Astrocyte (in vitro differentiated cells and primary cell): ENCODE data around the gene MAPKAPK5. TPM values are rescaled to one million over a fixed set of nuclear protein-coding genes. Genes with fewer than 3 reads are reported as not detected.
A peak's percentile ranks its signal among the peaks of the same experiment; 100 is the strongest.

ENCODE experiments used
- DNase-seq: peaks from one replicate; pipeline ENCODE4 v3.0.0-alpha.2; 2010; ENCODE audit warnings: low read depth
- FAIRE-seq: peaks from 2 replicates; lab custom pipeline; 2011; peaks lifted over from hg19 to GRCh38; lab: Jason Lieb, UNC
- H2AFZ ChIP-seq: 2 replicates; pipeline ENCODE4 v1.6.0; 2012; ENCODE audit warnings: low read depth, low read length, inconsistent platforms
- H3K27ac ChIP-seq: 2 replicates; pipeline ENCODE4 v1.5.1; 2011; ENCODE audit warnings: low read depth, low read length, inconsistent platforms
- H3K27me3 ChIP-seq: 2 replicates; pipeline ENCODE4 v1.6.0; 2011; ENCODE audit warnings: low read length, inconsistent platforms; ENCODE audit not compliant: insufficient read depth
- H3K36me3 ChIP-seq: 2 replicates; pipeline ENCODE4 v1.5.1; 2011; ENCODE audit warnings: low read length, inconsistent platforms; ENCODE audit not compliant: insufficient read depth
- H3K4me1 ChIP-seq: 2 replicates; pipeline ENCODE4 v1.5.1; 2011; ENCODE audit warnings: low read length, inconsistent platforms; ENCODE audit not compliant: insufficient read depth
- H3K4me2 ChIP-seq: 2 replicates; pipeline ENCODE4 v1.6.0; 2012; ENCODE audit warnings: low read length, inconsistent platforms
- H3K4me3 ChIP-seq: 2 replicates; pipeline ENCODE4 v1.5.1; 2011; ENCODE audit warnings: low read depth, mild to moderate bottlenecking, low read length, inconsistent platforms; ENCODE audit not compliant: insufficient read depth
- H3K79me2 ChIP-seq: 2 replicates; pipeline ENCODE4 v1.6.0; 2012; ENCODE audit warnings: mild to moderate bottlenecking, low read length, inconsistent platforms; ENCODE audit not compliant: insufficient read depth
- H3K9ac ChIP-seq: 2 replicates; pipeline ENCODE4 v1.6.0; 2012; ENCODE audit warnings: mild to moderate bottlenecking, low read length, inconsistent platforms
- H3K9me3 ChIP-seq: 2 replicates; pipeline ENCODE4 v1.5.1; 2012; ENCODE audit warnings: low read depth, mild to moderate bottlenecking, low read length, inconsistent platforms; ENCODE audit not compliant: insufficient read depth
- H4K20me1 ChIP-seq: 2 replicates; pipeline ENCODE4 v1.6.0; 2012; ENCODE audit warnings: low read length, inconsistent platforms; ENCODE audit not compliant: insufficient read depth
- H3K27ac Mint-ChIP-seq: one replicate; pipeline ENCODE4 v1.8.0; 2021; ENCODE audit warnings: mild to moderate bottlenecking, mixed read lengths; ENCODE audit not compliant: unreplicated experiment
- H3K27me3 Mint-ChIP-seq: one replicate; pipeline ENCODE4 v1.8.0; 2021; ENCODE audit warnings: low read depth, mixed read lengths; ENCODE audit not compliant: unreplicated experiment
- H3K36me3 Mint-ChIP-seq: one replicate; pipeline ENCODE4 v1.8.0; 2021; ENCODE audit warnings: low read depth, mixed read lengths; ENCODE audit not compliant: unreplicated experiment
- H3K4me1 Mint-ChIP-seq: one replicate; pipeline ENCODE4 v1.8.0; 2021; ENCODE audit warnings: low read depth, mixed read lengths; ENCODE audit not compliant: unreplicated experiment
- H3K4me3 Mint-ChIP-seq: one replicate; pipeline ENCODE4 v1.8.0; 2021; ENCODE audit warnings: mild to moderate bottlenecking, moderate library complexity, mixed read lengths; ENCODE audit not compliant: unreplicated experiment
- H3K9me3 Mint-ChIP-seq: one replicate; pipeline ENCODE4 v1.8.0; 2021; ENCODE audit warnings: mild to moderate bottlenecking, mixed read lengths; ENCODE audit not compliant: unreplicated experiment
- EZH2 ChIP-seq: IDR thresholded peaks from 2 replicates; pipeline ENCODE4 v1.6.1; 2012; ENCODE audit warnings: mild to moderate bottlenecking, low read length, inconsistent platforms; ENCODE audit not compliant: insufficient read depth
- total RNA-seq: library from RNA; stranded (reverse); gene quantifications from 2 replicates; pipeline ENCODE4 v1.2.1, GENCODE V29; 2021
- TF ChIP-seq, protein P1 (sequence below): IDR thresholded peaks from 2 replicates; pipeline ENCODE4 v1.5.1; 2011; ENCODE audit warnings: low read depth, mild to moderate bottlenecking, inconsistent platforms, low read length, moderate library complexity; ENCODE audit not compliant: insufficient read depth

MAPKAPK5 gene
- total RNA-seq, 1 donor from 2014 or later = 42.6 TPM

GRCh38 chr12:111868676-111869588 is 26.9 kb downstream of the MAPKAPK5 start:
- H3K9me3 Mint-ChIP-seq = no peaks in the 10 kb centered on the region
- Histone ChIP-seq H4K20me1 (peaks cover 26% of the 10 kb centered on the region), H3K9me3 (no peaks in the 10 kb centered on the region), H3K27ac (no peak overlapping the region), H3K27me3 (no peaks in the 10 kb centered on the region), H2AFZ (no peak overlapping the region), H3K4me3 (no peak overlapping the region), H3K36me3 (peaks cover 60% of the 10 kb centered on the region), H3K4me2 (no peak overlapping the region), H3K4me1 (no peaks in the 10 kb centered on the region), H3K79me2 (peaks cover 14% of the 10 kb centered on the region), H3K9ac (no peak overlapping the region)
- TF ChIP-seq, protein P1, sequence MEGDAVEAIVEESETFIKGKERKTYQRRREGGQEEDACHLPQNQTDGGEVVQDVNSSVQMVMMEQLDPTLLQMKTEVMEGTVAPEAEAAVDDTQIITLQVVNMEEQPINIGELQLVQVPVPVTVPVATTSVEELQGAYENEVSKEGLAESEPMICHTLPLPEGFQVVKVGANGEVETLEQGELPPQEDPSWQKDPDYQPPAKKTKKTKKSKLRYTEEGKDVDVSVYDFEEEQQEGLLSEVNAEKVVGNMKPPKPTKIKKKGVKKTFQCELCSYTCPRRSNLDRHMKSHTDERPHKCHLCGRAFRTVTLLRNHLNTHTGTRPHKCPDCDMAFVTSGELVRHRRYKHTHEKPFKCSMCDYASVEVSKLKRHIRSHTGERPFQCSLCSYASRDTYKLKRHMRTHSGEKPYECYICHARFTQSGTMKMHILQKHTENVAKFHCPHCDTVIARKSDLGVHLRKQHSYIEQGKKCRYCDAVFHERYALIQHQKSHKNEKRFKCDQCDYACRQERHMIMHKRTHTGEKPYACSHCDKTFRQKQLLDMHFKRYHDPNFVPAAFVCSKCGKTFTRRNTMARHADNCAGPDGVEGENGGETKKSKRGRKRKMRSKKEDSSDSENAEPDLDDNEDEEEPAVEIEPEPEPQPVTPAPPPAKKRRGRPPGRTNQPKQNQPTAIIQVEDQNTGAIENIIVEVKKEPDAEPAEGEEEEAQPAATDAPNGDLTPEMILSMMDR = no peak
- TF ChIP-seq EZH2 = no peak
- DNase-seq (no peak), FAIRE-seq (no peak)
- H3K36me3 Mint-ChIP-seq = peaks cover 23% of the 10 kb centered on the region
- no peak overlapping the region for H3K4me3 Mint-ChIP-seq
- H3K27me3 Mint-ChIP-seq = no peaks in the 10 kb centered on the region
- peaks cover 13% of the 10 kb centered on the region for H3K4me1 Mint-ChIP-seq
- H3K27ac Mint-ChIP-seq = no peak overlapping the region

DNA sequence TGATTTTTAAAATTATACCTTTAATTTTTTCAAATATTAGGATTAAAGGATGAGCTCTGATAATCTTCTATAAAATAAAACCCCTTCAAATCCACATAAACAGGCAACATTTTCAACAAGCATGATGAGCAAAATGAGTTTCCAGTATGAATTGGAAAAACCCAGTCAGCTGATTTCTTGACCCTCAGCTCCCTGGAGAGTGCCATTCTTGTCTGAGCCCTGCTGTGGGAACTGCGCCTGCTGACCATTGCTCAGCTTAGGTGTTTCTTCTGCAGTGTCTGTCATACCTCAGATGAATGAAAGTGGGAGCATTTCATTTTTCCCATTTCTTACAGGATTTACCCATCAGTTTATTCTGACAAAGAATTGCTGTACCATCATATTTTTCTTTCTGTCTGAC is 27.6 kb downstream of the MAPKAPK5 start:
- H3K27ac Mint-ChIP-seq = peak overlapping the region; percentile 23
- FAIRE-seq (no peak), DNase-seq (no peak)
- H3K36me3 Mint-ChIP-seq = peaks cover 23% of the 10 kb centered on the region
- H3K9me3 ChIP-seq = no peaks in the 10 kb centered on the region
- H3K4me3 ChIP-seq = no peak overlapping the region
- peaks cover 60% of the 10 kb centered on the region for H3K36me3 ChIP-seq
- H3K9ac ChIP-seq = no peak overlapping the region
- no peak for TF ChIP-seq EZH2
- TF ChIP-seq, protein P1 = no peak
- H3K4me1 Mint-ChIP-seq = peaks cover 13% of the 10 kb centered on the region
- no peak overlapping the region for H3K4me2 ChIP-seq
- peaks cover 7% of the 10 kb centered on the region for H3K79me2 ChIP-seq
- no peak overlapping the region for H2AFZ ChIP-seq
- H3K4me3 Mint-ChIP-seq = no peak overlapping the region
- H3K4me1 ChIP-seq = no peaks in the 10 kb centered on the region
- H3K27ac ChIP-seq = no peak overlapping the region
- no peaks in the 10 kb centered on the region for H3K9me3 Mint-ChIP-seq
- no peaks in the 10 kb centered on the region for H3K27me3 ChIP-seq
- H4K20me1 ChIP-seq = peaks cover 21% of the 10 kb centered on the region
- no peaks in the 10 kb centered on the region for H3K27me3 Mint-ChIP-seq

- Histone ChIP-seq H4K20me1 (peaks cover 18% of the 10 kb centered on the region), H3K79me2 (peaks cover 1% of the 10 kb centered on the region), H3K27ac (no peak overlapping the region), H3K36me3 (peaks cover 56% of the 10 kb centered on the region), H3K4me1 (no peaks in the 10 kb centered on the region), H3K27me3 (no peaks in the 10 kb centered on the region), H3K4me3 (no peak overlapping the region), H3K9me3 (no peaks in the 10 kb centered on the region), H2AFZ (no peak overlapping the region), H3K9ac (no peak overlapping the region), H3K4me2 (no peak overlapping the region)
- Mint-ChIP-seq H3K27ac (peak overlapping the region; percentile 23), H3K36me3 (peaks cover 23% of the 10 kb centered on the region), H3K4me1 (peaks cover 13% of the 10 kb centered on the region), H3K9me3 (no peaks in the 10 kb centered on the region), H3K4me3 (no peak overlapping the region), H3K27me3 (no peaks in the 10 kb centered on the region)
- TF ChIP-seq, protein P1 = no peak
- TF ChIP-seq EZH2 = no peak
- FAIRE-seq (no peak), DNase-seq (no peak)
These were observed 28.2 kb downstream of the MAPKAPK5 start for GRCh38 chr12:111870216-111870615.
